ENCODE results near the gene WDR17. TPM values are rescaled to one million over a fixed set of nuclear protein-coding genes. Genes with fewer than 3 reads are reported as not detected.

Gene WDR17
- total RNA-seq, 2 donors from 2014 or later, result 5.5 to 5.7 TPM

- no peaks in the 10 kb centered on the region for H3K4me1 ChIP-seq (replicated peaks)
- intact Hi-C loops (cut with DNase I), result loop anchor here (2.0 to 5.0 kb wide), 2 partner anchors 126 to 187 kb away; no protein-coding TSS in a partner anchor
- DNase-seq (ENCODE audit: low spot score), result no peak
- 56% methylated on average over 2 of the region's 2 CpGs for WGBS
- H3K36me3 ChIP-seq, result no peaks in the 10 kb centered on the region
- H3K9me3 ChIP-seq, result no peaks in the 10 kb centered on the region
- H3K27ac ChIP-seq, result no peak overlapping the region
- TF ChIP-seq, protein P1, sequence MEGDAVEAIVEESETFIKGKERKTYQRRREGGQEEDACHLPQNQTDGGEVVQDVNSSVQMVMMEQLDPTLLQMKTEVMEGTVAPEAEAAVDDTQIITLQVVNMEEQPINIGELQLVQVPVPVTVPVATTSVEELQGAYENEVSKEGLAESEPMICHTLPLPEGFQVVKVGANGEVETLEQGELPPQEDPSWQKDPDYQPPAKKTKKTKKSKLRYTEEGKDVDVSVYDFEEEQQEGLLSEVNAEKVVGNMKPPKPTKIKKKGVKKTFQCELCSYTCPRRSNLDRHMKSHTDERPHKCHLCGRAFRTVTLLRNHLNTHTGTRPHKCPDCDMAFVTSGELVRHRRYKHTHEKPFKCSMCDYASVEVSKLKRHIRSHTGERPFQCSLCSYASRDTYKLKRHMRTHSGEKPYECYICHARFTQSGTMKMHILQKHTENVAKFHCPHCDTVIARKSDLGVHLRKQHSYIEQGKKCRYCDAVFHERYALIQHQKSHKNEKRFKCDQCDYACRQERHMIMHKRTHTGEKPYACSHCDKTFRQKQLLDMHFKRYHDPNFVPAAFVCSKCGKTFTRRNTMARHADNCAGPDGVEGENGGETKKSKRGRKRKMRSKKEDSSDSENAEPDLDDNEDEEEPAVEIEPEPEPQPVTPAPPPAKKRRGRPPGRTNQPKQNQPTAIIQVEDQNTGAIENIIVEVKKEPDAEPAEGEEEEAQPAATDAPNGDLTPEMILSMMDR (IDR thresholded peaks at IDR 0.05), result no peak
- H3K27me3 ChIP-seq (replicated peaks; ENCODE audit: insufficient read depth), result no peaks in the 10 kb centered on the region
- H3K4me3 ChIP-seq, result no peak overlapping the region
Measured at GRCh38 chr4:176150704-176151103, 85.1 kb downstream of the WDR17 start.

- TF ChIP-seq, protein P1 (IDR thresholded peaks at IDR 0.05), result no peak
- no peak for TF ChIP-seq POLR2AphosphoS5 (IDR thresholded peaks at IDR 0.05)
- no peak for TF ChIP-seq POLR2A (IDR thresholded peaks at IDR 0.05)
- no peak for DNase-seq (ENCODE audit: low spot score)
- WGBS, result 49% methylated on average over 4 of the region's 4 CpGs
- H3K4me1 ChIP-seq (replicated peaks), result no peaks in the 10 kb centered on the region
- no peak overlapping the region for H3K27ac ChIP-seq
- H3K36me3 ChIP-seq, result no peaks in the 10 kb centered on the region
- H3K9me3 ChIP-seq, result no peaks in the 10 kb centered on the region
- H3K27me3 ChIP-seq (replicated peaks; ENCODE audit: insufficient read depth), result no peaks in the 10 kb centered on the region
- intact Hi-C loops (cut with DNase I), result loop anchor here (5.0 kb wide), 1 partner anchor 184 kb away; no protein-coding TSS in a partner anchor
- no peak overlapping the region for H3K4me3 ChIP-seq
Measured at GRCh38 chr4:176153124-176153523, 87.5 kb downstream of the WDR17 start.

DNA sequence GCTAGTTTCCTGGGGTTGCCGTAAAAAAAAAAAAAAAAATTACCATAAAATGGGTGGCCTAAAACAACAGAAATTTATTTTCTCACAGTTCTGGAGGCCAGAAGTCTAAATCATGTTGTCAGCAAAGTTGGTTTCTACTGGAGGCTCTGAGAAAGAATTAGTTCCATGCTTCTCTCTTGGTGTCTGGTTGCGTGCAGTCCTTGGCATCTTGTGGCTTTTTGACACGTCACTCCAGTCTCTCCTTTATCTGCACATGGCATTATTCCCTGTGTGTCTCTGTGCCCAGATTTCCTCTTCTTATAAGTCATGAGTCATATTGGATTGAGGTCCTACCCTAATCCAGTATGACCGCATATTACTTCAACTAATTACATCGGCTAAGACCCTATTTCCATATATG lies 91.0 kb downstream of the WDR17 start:
- 94% methylated on average over 5 of the region's 5 CpGs for WGBS
- Histone ChIP-seq H3K27ac (no peak overlapping the region), H3K36me3 (no peaks in the 10 kb centered on the region), H3K27me3 (replicated peaks; ENCODE audit: insufficient read depth) (no peaks in the 10 kb centered on the region), H3K4me1 (replicated peaks) (no peaks in the 10 kb centered on the region), H3K4me3 (no peak overlapping the region), H3K9me3 (no peaks in the 10 kb centered on the region)
- DNase-seq (ENCODE audit: low spot score), result no peak
- intact Hi-C loops (cut with DNase I), result no loop called here
- TF ChIP-seq, protein P1 (IDR thresholded peaks at IDR 0.05), result no peak
- TF ChIP-seq POLR2AphosphoS5 (IDR thresholded peaks at IDR 0.05) (no peak), POLR2A (IDR thresholded peaks at IDR 0.05) (no peak)

DNA sequence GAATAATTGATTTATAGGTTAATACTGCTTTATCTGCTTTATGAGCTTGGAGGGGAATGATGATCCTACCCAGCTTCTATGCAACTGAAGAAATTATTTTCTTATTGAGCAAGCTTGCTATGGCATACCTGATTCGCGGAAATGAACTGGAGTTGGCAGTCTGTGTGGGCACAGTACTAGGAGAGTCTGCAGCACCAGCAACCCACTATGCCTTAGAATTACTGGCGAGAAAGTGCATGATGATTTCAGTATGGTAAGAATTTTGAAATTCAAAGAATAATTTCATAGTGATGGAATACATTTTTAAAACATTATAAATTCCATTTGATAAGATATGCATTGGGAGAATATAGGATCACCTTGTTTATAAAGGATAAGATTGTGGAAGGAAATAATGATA lies 97.4 kb downstream of the WDR17 start:
- Histone ChIP-seq H3K27ac (no peak overlapping the region), H3K27me3 (replicated peaks; ENCODE audit: insufficient read depth) (no peaks in the 10 kb centered on the region), H3K9me3 (no peaks in the 10 kb centered on the region), H3K4me3 (no peak overlapping the region), H3K4me1 (replicated peaks) (no peaks in the 10 kb centered on the region), H3K36me3 (no peaks in the 10 kb centered on the region)
- no peak for DNase-seq (ENCODE audit: low spot score)
- WGBS, result 96% methylated on average over 3 of the region's 3 CpGs
- TF ChIP-seq, protein P1 (IDR thresholded peaks at IDR 0.05), result no peak
- TF ChIP-seq POLR2AphosphoS5 (IDR thresholded peaks at IDR 0.05), result no peak
- TF ChIP-seq POLR2A (IDR thresholded peaks at IDR 0.05), result no peak
- intact Hi-C loops (cut with DNase I), result no loop called here

- intact Hi-C loops (cut with DNase I), result loop anchor here (5.0 kb wide), 1 partner anchor 47 kb away; no protein-coding TSS in a partner anchor
- H3K4me3 ChIP-seq, result no peak overlapping the region
- TF ChIP-seq, protein P1 (IDR thresholded peaks at IDR 0.05), result no peak
- TF ChIP-seq POLR2AphosphoS5 (IDR thresholded peaks at IDR 0.05) (no peak), POLR2A (IDR thresholded peaks at IDR 0.05) (no peak)
- no peaks in the 10 kb centered on the region for H3K36me3 ChIP-seq
- WGBS, result 21% methylated on average over 1 of the region's 1 CpG
- H3K9me3 ChIP-seq, result no peaks in the 10 kb centered on the region
- H3K27ac ChIP-seq, result no peak overlapping the region
- no peaks in the 10 kb centered on the region for H3K4me1 ChIP-seq (replicated peaks)
- no peak for DNase-seq (ENCODE audit: low spot score)
- no peaks in the 10 kb centered on the region for H3K27me3 ChIP-seq (replicated peaks; ENCODE audit: insufficient read depth)
Measured at GRCh38 chr4:176185051-176185450, 119.4 kb downstream of the WDR17 start.

All from prostate gland (tissue), 2 donors.